Neural cell (in vitro differentiated cells): ENCODE data around the gene TMEM115.

Experiments
- TF ChIP-seq, protein P1 (sequence below): fragments of 450-650 bp; IDR thresholded peaks from 2 replicates; pipeline ENCODE4 v1.5.1; 2014; ENCODE audit warnings: antibody characterized with exemption, mild to moderate bottlenecking, moderate library complexity; ENCODE audit not compliant: poor library complexity, severe bottlenecking
- TF ChIP-seq, protein P2 (sequence below): IDR thresholded peaks from 2 replicates; pipeline ENCODE4 v1.6.1; 2012; ENCODE audit warnings: borderline replicate concordance

DNA sequence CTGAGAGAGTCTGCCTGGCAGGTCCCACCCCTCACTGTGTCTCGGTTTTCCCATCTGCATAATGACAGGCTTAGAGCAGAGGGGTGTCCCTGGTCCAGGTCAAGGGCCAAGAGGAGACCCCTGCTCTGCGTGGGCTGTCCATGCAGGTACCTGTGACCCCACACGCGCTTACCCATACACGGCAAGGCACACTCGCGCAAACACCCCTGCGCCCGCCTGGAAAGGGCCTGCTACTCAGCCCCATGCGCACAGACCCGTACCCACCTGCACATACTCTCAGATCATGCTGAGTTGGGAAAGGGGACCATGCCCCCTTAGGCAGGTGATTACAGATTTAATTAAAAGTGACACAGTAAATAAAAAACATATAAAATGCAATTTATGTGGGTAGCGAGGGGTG lies 23.4 kb upstream of the TMEM115 start:
- TF ChIP-seq, protein P1, sequence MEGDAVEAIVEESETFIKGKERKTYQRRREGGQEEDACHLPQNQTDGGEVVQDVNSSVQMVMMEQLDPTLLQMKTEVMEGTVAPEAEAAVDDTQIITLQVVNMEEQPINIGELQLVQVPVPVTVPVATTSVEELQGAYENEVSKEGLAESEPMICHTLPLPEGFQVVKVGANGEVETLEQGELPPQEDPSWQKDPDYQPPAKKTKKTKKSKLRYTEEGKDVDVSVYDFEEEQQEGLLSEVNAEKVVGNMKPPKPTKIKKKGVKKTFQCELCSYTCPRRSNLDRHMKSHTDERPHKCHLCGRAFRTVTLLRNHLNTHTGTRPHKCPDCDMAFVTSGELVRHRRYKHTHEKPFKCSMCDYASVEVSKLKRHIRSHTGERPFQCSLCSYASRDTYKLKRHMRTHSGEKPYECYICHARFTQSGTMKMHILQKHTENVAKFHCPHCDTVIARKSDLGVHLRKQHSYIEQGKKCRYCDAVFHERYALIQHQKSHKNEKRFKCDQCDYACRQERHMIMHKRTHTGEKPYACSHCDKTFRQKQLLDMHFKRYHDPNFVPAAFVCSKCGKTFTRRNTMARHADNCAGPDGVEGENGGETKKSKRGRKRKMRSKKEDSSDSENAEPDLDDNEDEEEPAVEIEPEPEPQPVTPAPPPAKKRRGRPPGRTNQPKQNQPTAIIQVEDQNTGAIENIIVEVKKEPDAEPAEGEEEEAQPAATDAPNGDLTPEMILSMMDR, result no peak
- TF ChIP-seq, protein P2, sequence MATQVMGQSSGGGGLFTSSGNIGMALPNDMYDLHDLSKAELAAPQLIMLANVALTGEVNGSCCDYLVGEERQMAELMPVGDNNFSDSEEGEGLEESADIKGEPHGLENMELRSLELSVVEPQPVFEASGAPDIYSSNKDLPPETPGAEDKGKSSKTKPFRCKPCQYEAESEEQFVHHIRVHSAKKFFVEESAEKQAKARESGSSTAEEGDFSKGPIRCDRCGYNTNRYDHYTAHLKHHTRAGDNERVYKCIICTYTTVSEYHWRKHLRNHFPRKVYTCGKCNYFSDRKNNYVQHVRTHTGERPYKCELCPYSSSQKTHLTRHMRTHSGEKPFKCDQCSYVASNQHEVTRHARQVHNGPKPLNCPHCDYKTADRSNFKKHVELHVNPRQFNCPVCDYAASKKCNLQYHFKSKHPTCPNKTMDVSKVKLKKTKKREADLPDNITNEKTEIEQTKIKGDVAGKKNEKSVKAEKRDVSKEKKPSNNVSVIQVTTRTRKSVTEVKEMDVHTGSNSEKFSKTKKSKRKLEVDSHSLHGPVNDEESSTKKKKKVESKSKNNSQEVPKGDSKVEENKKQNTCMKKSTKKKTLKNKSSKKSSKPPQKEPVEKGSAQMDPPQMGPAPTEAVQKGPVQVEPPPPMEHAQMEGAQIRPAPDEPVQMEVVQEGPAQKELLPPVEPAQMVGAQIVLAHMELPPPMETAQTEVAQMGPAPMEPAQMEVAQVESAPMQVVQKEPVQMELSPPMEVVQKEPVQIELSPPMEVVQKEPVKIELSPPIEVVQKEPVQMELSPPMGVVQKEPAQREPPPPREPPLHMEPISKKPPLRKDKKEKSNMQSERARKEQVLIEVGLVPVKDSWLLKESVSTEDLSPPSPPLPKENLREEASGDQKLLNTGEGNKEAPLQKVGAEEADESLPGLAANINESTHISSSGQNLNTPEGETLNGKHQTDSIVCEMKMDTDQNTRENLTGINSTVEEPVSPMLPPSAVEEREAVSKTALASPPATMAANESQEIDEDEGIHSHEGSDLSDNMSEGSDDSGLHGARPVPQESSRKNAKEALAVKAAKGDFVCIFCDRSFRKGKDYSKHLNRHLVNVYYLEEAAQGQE, result no peak
